ENCODE measurements around the gene MACF1.

DNA sequence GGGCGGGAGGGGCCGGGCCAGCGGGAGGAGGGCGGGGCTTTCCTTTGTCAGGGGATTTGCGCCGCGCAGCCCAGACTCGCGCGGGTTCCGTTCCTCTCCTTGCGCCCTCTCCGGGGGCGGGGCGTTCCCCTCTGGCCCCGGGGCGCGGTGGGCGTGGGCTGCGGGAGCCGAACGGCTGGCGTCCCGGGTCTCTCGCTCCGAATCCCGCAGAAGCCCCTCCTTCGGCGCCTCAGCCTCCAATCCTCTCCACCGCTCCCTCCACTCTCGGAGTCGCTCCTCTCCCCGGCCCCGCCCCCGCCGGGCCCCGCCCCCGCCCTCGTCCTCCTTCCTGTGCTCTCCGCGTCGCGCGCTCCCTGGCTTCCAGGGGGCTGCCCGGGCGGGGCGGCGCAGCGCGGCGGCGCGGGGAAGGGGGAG lies 204.2 kb downstream of the MACF1 start:
- no peak for TF ChIP-seq EZH2 (IDR thresholded peaks at IDR 0.05; ENCODE audit: insufficient read depth, low read length)
- TF ChIP-seq, protein P1, sequence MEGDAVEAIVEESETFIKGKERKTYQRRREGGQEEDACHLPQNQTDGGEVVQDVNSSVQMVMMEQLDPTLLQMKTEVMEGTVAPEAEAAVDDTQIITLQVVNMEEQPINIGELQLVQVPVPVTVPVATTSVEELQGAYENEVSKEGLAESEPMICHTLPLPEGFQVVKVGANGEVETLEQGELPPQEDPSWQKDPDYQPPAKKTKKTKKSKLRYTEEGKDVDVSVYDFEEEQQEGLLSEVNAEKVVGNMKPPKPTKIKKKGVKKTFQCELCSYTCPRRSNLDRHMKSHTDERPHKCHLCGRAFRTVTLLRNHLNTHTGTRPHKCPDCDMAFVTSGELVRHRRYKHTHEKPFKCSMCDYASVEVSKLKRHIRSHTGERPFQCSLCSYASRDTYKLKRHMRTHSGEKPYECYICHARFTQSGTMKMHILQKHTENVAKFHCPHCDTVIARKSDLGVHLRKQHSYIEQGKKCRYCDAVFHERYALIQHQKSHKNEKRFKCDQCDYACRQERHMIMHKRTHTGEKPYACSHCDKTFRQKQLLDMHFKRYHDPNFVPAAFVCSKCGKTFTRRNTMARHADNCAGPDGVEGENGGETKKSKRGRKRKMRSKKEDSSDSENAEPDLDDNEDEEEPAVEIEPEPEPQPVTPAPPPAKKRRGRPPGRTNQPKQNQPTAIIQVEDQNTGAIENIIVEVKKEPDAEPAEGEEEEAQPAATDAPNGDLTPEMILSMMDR (IDR thresholded peaks at IDR 0.05; ENCODE audit: insufficient read depth, low read depth, low read length) = no peak
